ENCODE measurements around the gene NKD2. TPM values are rescaled to one million over a fixed set of nuclear protein-coding genes. Genes with fewer than 3 reads are reported as not detected.
A peak's percentile ranks its signal among the peaks of the same experiment; 100 is the strongest.

NKD2 gene
- total RNA-seq, 5 donors from 2014 or later (not counting 1 experiment from before 2014, with no cell fraction given): 0.18 to 0.23 TPM; not detected in 3

GRCh38 chr5:1075931-1076330, 67.3 kb downstream of the NKD2 start:
- Mint-ChIP-seq H3K36me3 (peaks cover 4% of the 10 kb centered on the region), H3K4me3 (no peak overlapping the region), H3K27ac (no peak overlapping the region), H3K4me1 (no peaks in the 10 kb centered on the region), H3K27me3 (no peaks in the 10 kb centered on the region), H3K9me3 (no peaks in the 10 kb centered on the region)
- Histone ChIP-seq H3K4me1 (ENCODE audit: control insufficient read depth in 1 of 2, extremely low read depth in 1 of 2, insufficient read depth in 2 of 2, low read length in 2 of 2) (no peaks in the 10 kb centered on the region), H3K36me3 (ENCODE audit: control insufficient read depth in 2 of 2, extremely low read depth in 1 of 2, insufficient read depth in 1 of 2, low read length in 1 of 2) (peaks cover 2 to 19% of the 10 kb centered on the region in 2 donors), H3K9me3 (no peaks in the 10 kb centered on the region), H3K4me3 (ENCODE audit: control insufficient read depth in 1 of 2, extremely low read depth in 1 of 2, low read length in 1 of 2) (no peak overlapping the region), H3K27ac (ENCODE audit: low read length) (no peak overlapping the region), H3K27me3 (replicated peaks in 1 of 2; ENCODE audit: control insufficient read depth in 2 of 2, extremely low read depth in 1 of 2, insufficient read depth in 2 of 2, low read length in 1 of 2) (no peaks in the 10 kb centered on the region)
- POLR2A ChIA-PET: no interaction called here
- CTCF ChIA-PET: no interaction called here
- ATAC-seq (replicated peaks in 1 of 4): no peak
- no peak for DNase-seq
- 99% methylated on average over 15 of the region's 17 CpGs for WGBS (ENCODE audit: insufficient coverage)

GRCh38 chr5:1076406-1076805, 67.8 kb downstream of the NKD2 start:
- no peaks in the 10 kb centered on the region for H3K27me3 Mint-ChIP-seq
- H3K9me3 Mint-ChIP-seq: no peaks in the 10 kb centered on the region
- H3K4me1 Mint-ChIP-seq: no peaks in the 10 kb centered on the region
- DNase-seq: no peak
- H3K36me3 Mint-ChIP-seq: peaks cover 4% of the 10 kb centered on the region
- no peak overlapping the region for H3K27ac Mint-ChIP-seq
- peaks cover 2 to 19% of the 10 kb centered on the region in 2 donors for H3K36me3 ChIP-seq (ENCODE audit: control insufficient read depth in 2 of 2, extremely low read depth in 1 of 2, insufficient read depth in 1 of 2, low read length in 1 of 2)
- no peak overlapping the region for H3K4me3 ChIP-seq (ENCODE audit: control insufficient read depth in 1 of 2, extremely low read depth in 1 of 2, low read length in 1 of 2)
- 91% methylated on average over 17 of the region's 17 CpGs for WGBS (ENCODE audit: insufficient coverage)
- H3K4me1 ChIP-seq (ENCODE audit: control insufficient read depth in 1 of 2, extremely low read depth in 1 of 2, insufficient read depth in 2 of 2, low read length in 2 of 2): no peaks in the 10 kb centered on the region
- ChIA-PET POLR2A (no interaction called here), CTCF (no interaction called here)
- no peak overlapping the region for H3K27ac ChIP-seq (ENCODE audit: low read length)
- H3K9me3 ChIP-seq: no peaks in the 10 kb centered on the region
- no peaks in the 10 kb centered on the region for H3K27me3 ChIP-seq (replicated peaks in 1 of 2; ENCODE audit: control insufficient read depth in 2 of 2, extremely low read depth in 1 of 2, insufficient read depth in 2 of 2, low read length in 1 of 2)
- ATAC-seq (replicated peaks in 1 of 4): no peak
- H3K4me3 Mint-ChIP-seq: no peak overlapping the region

GRCh38 chr5:1077026-1077425, 68.4 kb downstream of the NKD2 start:
- H3K27ac Mint-ChIP-seq: no peak overlapping the region
- DNase-seq (no peak), ATAC-seq (replicated peaks in 1 of 4) (no peak)
- POLR2A ChIA-PET: no interaction called here
- no peak overlapping the region for H3K4me3 ChIP-seq (ENCODE audit: control insufficient read depth in 1 of 2, extremely low read depth in 1 of 2, low read length in 1 of 2)
- H3K9me3 ChIP-seq: no peaks in the 10 kb centered on the region
- peaks cover 4% of the 10 kb centered on the region for H3K36me3 Mint-ChIP-seq
- 96% methylated on average over 14 of the region's 19 CpGs for WGBS (ENCODE audit: insufficient coverage)
- H3K4me3 Mint-ChIP-seq: no peak overlapping the region
- H3K27ac ChIP-seq (ENCODE audit: low read length): no peak overlapping the region
- H3K27me3 ChIP-seq (replicated peaks in 1 of 2; ENCODE audit: control insufficient read depth in 2 of 2, extremely low read depth in 1 of 2, insufficient read depth in 2 of 2, low read length in 1 of 2): no peaks in the 10 kb centered on the region
- H3K9me3 Mint-ChIP-seq: no peaks in the 10 kb centered on the region
- CTCF ChIA-PET: no interaction called here
- H3K27me3 Mint-ChIP-seq: no peaks in the 10 kb centered on the region
- peaks cover 2 to 19% of the 10 kb centered on the region in 2 donors for H3K36me3 ChIP-seq (ENCODE audit: control insufficient read depth in 2 of 2, extremely low read depth in 1 of 2, insufficient read depth in 1 of 2, low read length in 1 of 2)
- no peaks in the 10 kb centered on the region for H3K4me1 Mint-ChIP-seq
- no peaks in the 10 kb centered on the region for H3K4me1 ChIP-seq (ENCODE audit: control insufficient read depth in 1 of 2, extremely low read depth in 1 of 2, insufficient read depth in 2 of 2, low read length in 2 of 2)

GRCh38 chr5:1077491-1078020, 69.0 kb downstream of the NKD2 start:
- Histone ChIP-seq H3K27ac (ENCODE audit: low read length) (no peak overlapping the region), H3K4me1 (ENCODE audit: control insufficient read depth in 1 of 2, extremely low read depth in 1 of 2, insufficient read depth in 2 of 2, low read length in 2 of 2) (no peaks in the 10 kb centered on the region), H3K36me3 (ENCODE audit: control insufficient read depth in 2 of 2, extremely low read depth in 1 of 2, insufficient read depth in 1 of 2, low read length in 1 of 2) (peaks cover 2 to 19% of the 10 kb centered on the region in 2 donors), H3K27me3 (replicated peaks in 1 of 2; ENCODE audit: control insufficient read depth in 2 of 2, extremely low read depth in 1 of 2, insufficient read depth in 2 of 2, low read length in 1 of 2) (no peaks in the 10 kb centered on the region), H3K4me3 (ENCODE audit: control insufficient read depth in 1 of 2, extremely low read depth in 1 of 2, low read length in 1 of 2) (no peak overlapping the region), H3K9me3 (no peaks in the 10 kb centered on the region)
- ATAC-seq (replicated peaks in 1 of 4) (peak in 1 of 4 experiments; percentile 10), DNase-seq (no peak)
- Mint-ChIP-seq H3K36me3 (peaks cover 4% of the 10 kb centered on the region), H3K9me3 (no peaks in the 10 kb centered on the region), H3K27me3 (no peaks in the 10 kb centered on the region), H3K4me1 (no peaks in the 10 kb centered on the region), H3K27ac (no peak overlapping the region), H3K4me3 (no peak overlapping the region)
- WGBS (ENCODE audit: insufficient coverage): 96% methylated on average over 26 of the region's 27 CpGs
- ChIA-PET POLR2A (no interaction called here), CTCF (no interaction called here)

- H3K4me3 ChIP-seq (ENCODE audit: control insufficient read depth in 1 of 2, extremely low read depth in 1 of 2, low read length in 1 of 2): no peak overlapping the region
- ChIA-PET CTCF (no interaction called here), POLR2A (no interaction called here)
- no peaks in the 10 kb centered on the region for H3K9me3 Mint-ChIP-seq
- 94% methylated on average over 11 of the region's 13 CpGs for WGBS (ENCODE audit: insufficient coverage)
- H3K27me3 ChIP-seq (replicated peaks in 1 of 2; ENCODE audit: control insufficient read depth in 2 of 2, extremely low read depth in 1 of 2, insufficient read depth in 2 of 2, low read length in 1 of 2): no peaks in the 10 kb centered on the region
- H3K9me3 ChIP-seq: no peaks in the 10 kb centered on the region
- no peak overlapping the region for H3K27ac Mint-ChIP-seq
- H3K4me1 ChIP-seq (ENCODE audit: control insufficient read depth in 1 of 2, extremely low read depth in 1 of 2, insufficient read depth in 2 of 2, low read length in 2 of 2): no peaks in the 10 kb centered on the region
- H3K36me3 Mint-ChIP-seq: peaks cover 4% of the 10 kb centered on the region
- no peak overlapping the region for H3K27ac ChIP-seq (ENCODE audit: low read length)
- peaks cover 4 to 23% of the 10 kb centered on the region in 2 donors for H3K36me3 ChIP-seq (ENCODE audit: control insufficient read depth in 2 of 2, extremely low read depth in 1 of 2, insufficient read depth in 1 of 2, low read length in 1 of 2)
- no peaks in the 10 kb centered on the region for H3K4me1 Mint-ChIP-seq
- no peaks in the 10 kb centered on the region for H3K27me3 Mint-ChIP-seq
- no peak overlapping the region for H3K4me3 Mint-ChIP-seq
- ATAC-seq (replicated peaks in 1 of 4): no peak
- no peak for DNase-seq
Observed at GRCh38 chr5:1078206-1078605, 69.6 kb downstream of the NKD2 start.

- ATAC-seq (replicated peaks in 1 of 4) (no peak), DNase-seq (no peak)
- H3K27me3 Mint-ChIP-seq: no peaks in the 10 kb centered on the region
- H3K27ac Mint-ChIP-seq: no peak overlapping the region
- Histone ChIP-seq H3K27ac (ENCODE audit: low read length) (no peak overlapping the region), H3K27me3 (replicated peaks in 1 of 2; ENCODE audit: control insufficient read depth in 2 of 2, extremely low read depth in 1 of 2, insufficient read depth in 2 of 2, low read length in 1 of 2) (no peaks in the 10 kb centered on the region), H3K4me1 (ENCODE audit: control insufficient read depth in 1 of 2, extremely low read depth in 1 of 2, insufficient read depth in 2 of 2, low read length in 2 of 2) (no peaks in the 10 kb centered on the region), H3K36me3 (ENCODE audit: control insufficient read depth in 2 of 2, extremely low read depth in 1 of 2, insufficient read depth in 1 of 2, low read length in 1 of 2) (peaks cover 4 to 23% of the 10 kb centered on the region in 2 donors), H3K4me3 (ENCODE audit: control insufficient read depth in 1 of 2, extremely low read depth in 1 of 2, low read length in 1 of 2) (no peak overlapping the region), H3K9me3 (no peaks in the 10 kb centered on the region)
- H3K9me3 Mint-ChIP-seq: no peaks in the 10 kb centered on the region
- 97% methylated on average over 21 of the region's 23 CpGs for WGBS (ENCODE audit: insufficient coverage)
- H3K36me3 Mint-ChIP-seq: peaks cover 4% of the 10 kb centered on the region
- ChIA-PET CTCF (no interaction called here), POLR2A (no interaction called here)
- H3K4me1 Mint-ChIP-seq: no peaks in the 10 kb centered on the region
- no peak overlapping the region for H3K4me3 Mint-ChIP-seq
Observed at GRCh38 chr5:1078851-1079250, 70.2 kb downstream of the NKD2 start.

GRCh38 chr5:1079486-1079885, 70.9 kb downstream of the NKD2 start:
- POLR2A ChIA-PET: no interaction called here
- Histone ChIP-seq H3K27ac (ENCODE audit: low read length) (no peak overlapping the region), H3K27me3 (replicated peaks in 1 of 2; ENCODE audit: control insufficient read depth in 2 of 2, extremely low read depth in 1 of 2, insufficient read depth in 2 of 2, low read length in 1 of 2) (no peaks in the 10 kb centered on the region)

More at GRCh38 chr5:1079486-1079885, 70.9 kb downstream of the NKD2 start:
- Mint-ChIP-seq H3K27me3 (no peaks in the 10 kb centered on the region), H3K4me3 (no peak overlapping the region), H3K9me3 (no peaks in the 10 kb centered on the region), H3K36me3 (peaks cover 4% of the 10 kb centered on the region), H3K4me1 (no peaks in the 10 kb centered on the region), H3K27ac (no peak overlapping the region)
- 97% methylated on average over 18 of the region's 18 CpGs for WGBS (ENCODE audit: insufficient coverage)
- no peaks in the 10 kb centered on the region for H3K4me1 ChIP-seq (ENCODE audit: control insufficient read depth in 1 of 2, extremely low read depth in 1 of 2, insufficient read depth in 2 of 2, low read length in 2 of 2)
- no peaks in the 10 kb centered on the region for H3K9me3 ChIP-seq
- CTCF ChIA-PET: no interaction called here
- ATAC-seq (replicated peaks in 1 of 4) (no peak), DNase-seq (no peak)
- H3K4me3 ChIP-seq (ENCODE audit: control insufficient read depth in 1 of 2, extremely low read depth in 1 of 2, low read length in 1 of 2): no peak overlapping the region
- H3K36me3 ChIP-seq (ENCODE audit: control insufficient read depth in 2 of 2, extremely low read depth in 1 of 2, insufficient read depth in 1 of 2, low read length in 1 of 2): peaks cover 4 to 23% of the 10 kb centered on the region in 2 donors

Data from T-cell (primary cell).